Calu3 (cell line): ENCODE data around the gene NDOR1. TPM values are rescaled to one million over a fixed set of nuclear protein-coding genes. Genes with fewer than 3 reads are reported as not detected.

Source experiments
- BruUV-seq: library from RNA; stranded (reverse); fragments of 400-500 nt; replicated peaks from 2 replicates; lab custom pipeline; 2021; lab: Mats Ljungman, UMichigan
- CTCF ChIA-PET: fragments of 300-600 bp; sonication (Branson Sonifier 250); formaldehyde crosslinking; loops from one replicate; lab custom pipeline; 2022; ENCODE audit warnings: antibody characterized with exemption; lab: Charles Lee
- DNase-seq: peaks from one replicate; pipeline ENCODE4 v3.0.0; 2022
- H3K27ac Mint-ChIP-seq: one replicate; pipeline ENCODE4 v1.8.0; 2022; ENCODE audit warnings: mixed read lengths; ENCODE audit not compliant: unreplicated experiment
- H3K27me3 Mint-ChIP-seq: one replicate; pipeline ENCODE4 v1.8.0; 2022; ENCODE audit warnings: mixed read lengths; ENCODE audit not compliant: unreplicated experiment
- H3K36me3 Mint-ChIP-seq: one replicate; pipeline ENCODE4 v1.8.0; 2022; ENCODE audit warnings: mild to moderate bottlenecking, moderate library complexity, mixed read lengths; ENCODE audit not compliant: insufficient read depth, unreplicated experiment
- H3K4me1 Mint-ChIP-seq: one replicate; pipeline ENCODE4 v1.8.0; 2022; ENCODE audit warnings: mild to moderate bottlenecking, low read depth, mixed read lengths; ENCODE audit not compliant: unreplicated experiment
- H3K4me3 Mint-ChIP-seq: one replicate; pipeline ENCODE4 v1.8.0; 2022; ENCODE audit warnings: mild to moderate bottlenecking, low read depth, moderate library complexity, mixed read lengths; ENCODE audit not compliant: unreplicated experiment
- H3K9me3 Mint-ChIP-seq: one replicate; pipeline ENCODE4 v1.8.0; 2022; ENCODE audit warnings: low read depth, mixed read lengths; ENCODE audit not compliant: unreplicated experiment
- intact Hi-C: fragments of 100-400 bp; cut with micrococcal nuclease; formaldehyde crosslinking; loops from one replicate; pipeline ENCODE4 v1.10.0; 2022; ENCODE audit not compliant: unreplicated experiment
- total RNA-seq: library from RNA; stranded (reverse); gene quantifications from 2 replicates; pipeline ENCODE4 v1.2.3, GENCODE V29; 2022
- TF ChIP-seq, protein P1 (sequence below): fragments of 200-600 bp; IDR thresholded peaks from one replicate; pipeline ENCODE4 v1.8.0; 2022; ENCODE audit warnings: antibody characterized with exemption; ENCODE audit not compliant: unreplicated experiment

The NDOR1 gene
- total RNA-seq, 1 experiment from 2014 or later, result 27.7 TPM

DNA sequence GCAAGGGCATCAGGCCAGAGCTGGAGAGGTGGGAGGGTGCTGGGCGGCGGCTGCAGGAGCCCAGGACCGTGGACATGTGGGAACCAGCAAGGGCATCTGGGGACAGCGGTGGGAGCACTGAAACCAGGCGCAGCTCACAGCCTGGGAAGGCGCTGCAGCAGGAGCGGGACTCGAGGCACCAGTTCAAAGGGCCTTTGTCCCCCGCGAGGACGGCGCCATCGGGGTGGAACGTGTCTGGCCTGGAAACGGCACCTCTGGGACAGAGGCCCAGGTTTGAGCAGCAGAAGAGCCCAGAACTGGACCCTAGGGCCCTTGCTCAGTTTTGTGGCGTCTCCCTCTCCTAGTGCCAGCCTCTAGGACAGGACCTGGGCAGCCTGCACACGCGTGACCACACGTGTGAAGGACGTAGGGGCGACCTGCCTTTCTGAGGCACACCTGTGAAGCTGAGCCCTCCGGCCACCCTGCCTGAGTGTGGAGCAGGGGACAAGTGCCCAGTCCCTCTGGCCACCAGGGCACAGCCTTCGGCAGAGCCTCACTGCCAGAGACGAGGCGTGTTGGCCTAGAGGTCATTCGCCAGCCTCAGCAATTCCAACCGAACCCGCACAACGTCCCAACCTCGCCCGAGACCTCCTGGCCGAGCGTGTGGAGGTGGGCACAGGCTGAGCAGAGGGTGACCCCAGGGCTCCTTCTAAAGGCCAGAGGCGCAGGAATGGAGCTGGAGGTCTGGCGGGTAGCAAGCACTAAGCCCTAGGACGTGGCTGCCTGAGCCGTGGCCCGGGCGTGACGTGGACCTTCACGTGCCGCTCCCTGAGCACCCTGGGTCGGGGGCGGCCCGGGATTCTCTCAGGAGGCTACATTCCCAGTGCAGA, 31.5 kb upstream of the NDOR1 start:
- no peaks in the 10 kb centered on the region for H3K9me3 Mint-ChIP-seq
- H3K27ac Mint-ChIP-seq, result no peak overlapping the region
- H3K27me3 Mint-ChIP-seq, result peaks cover 11% of the 10 kb centered on the region
- BruUV-seq, result no TSS peak
- intact Hi-C loops, result no loop called here
- TF ChIP-seq, protein P1, sequence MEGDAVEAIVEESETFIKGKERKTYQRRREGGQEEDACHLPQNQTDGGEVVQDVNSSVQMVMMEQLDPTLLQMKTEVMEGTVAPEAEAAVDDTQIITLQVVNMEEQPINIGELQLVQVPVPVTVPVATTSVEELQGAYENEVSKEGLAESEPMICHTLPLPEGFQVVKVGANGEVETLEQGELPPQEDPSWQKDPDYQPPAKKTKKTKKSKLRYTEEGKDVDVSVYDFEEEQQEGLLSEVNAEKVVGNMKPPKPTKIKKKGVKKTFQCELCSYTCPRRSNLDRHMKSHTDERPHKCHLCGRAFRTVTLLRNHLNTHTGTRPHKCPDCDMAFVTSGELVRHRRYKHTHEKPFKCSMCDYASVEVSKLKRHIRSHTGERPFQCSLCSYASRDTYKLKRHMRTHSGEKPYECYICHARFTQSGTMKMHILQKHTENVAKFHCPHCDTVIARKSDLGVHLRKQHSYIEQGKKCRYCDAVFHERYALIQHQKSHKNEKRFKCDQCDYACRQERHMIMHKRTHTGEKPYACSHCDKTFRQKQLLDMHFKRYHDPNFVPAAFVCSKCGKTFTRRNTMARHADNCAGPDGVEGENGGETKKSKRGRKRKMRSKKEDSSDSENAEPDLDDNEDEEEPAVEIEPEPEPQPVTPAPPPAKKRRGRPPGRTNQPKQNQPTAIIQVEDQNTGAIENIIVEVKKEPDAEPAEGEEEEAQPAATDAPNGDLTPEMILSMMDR, result no peak
- peaks cover 10% of the 10 kb centered on the region for H3K36me3 Mint-ChIP-seq
- no peak for DNase-seq
- H3K4me1 Mint-ChIP-seq, result peaks cover 9% of the 10 kb centered on the region
- CTCF ChIA-PET, result interaction anchor here (0.6 kb wide), 1 partner anchor 23 kb away, joined by 4 read pairs; no protein-coding TSS in a partner anchor
- H3K4me3 Mint-ChIP-seq, result no peak overlapping the region

DNA sequence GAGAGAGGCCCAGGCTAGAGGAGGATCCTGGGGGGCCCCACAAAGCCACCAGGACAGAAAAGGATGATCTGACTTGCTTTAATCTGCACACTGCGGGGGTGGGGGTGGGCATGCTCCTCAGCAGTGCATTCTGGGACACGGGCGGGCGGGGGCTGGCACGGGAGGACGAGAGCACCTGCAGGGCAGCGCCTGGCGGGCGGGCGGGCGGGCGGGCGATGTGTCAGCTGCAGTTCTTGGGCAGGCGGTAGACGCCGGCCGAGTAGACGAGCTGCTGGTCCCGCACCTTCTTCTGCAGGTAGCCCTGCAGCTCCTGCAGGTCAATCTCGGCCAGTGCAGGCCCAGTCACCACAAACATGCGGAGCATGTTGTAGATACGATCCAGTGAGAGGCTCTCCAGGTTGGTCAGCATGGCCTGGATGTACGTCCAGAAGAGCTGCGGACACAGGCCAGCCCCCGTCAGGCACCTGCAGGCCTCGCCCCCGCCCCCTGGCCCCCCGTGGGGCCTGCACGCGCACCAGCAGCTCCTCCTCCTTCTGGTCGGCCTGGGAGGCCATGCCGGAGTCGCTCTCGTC, 30.7 kb upstream of the NDOR1 start:
- Mint-ChIP-seq H3K4me1 (peaks cover 9% of the 10 kb centered on the region), H3K4me3 (no peak overlapping the region), H3K27ac (no peak overlapping the region), H3K9me3 (no peaks in the 10 kb centered on the region), H3K36me3 (peaks cover 16% of the 10 kb centered on the region), H3K27me3 (peaks cover 11% of the 10 kb centered on the region)
- BruUV-seq, result no TSS peak
- CTCF ChIA-PET, result interaction anchor here (0.6 to 0.8 kb wide), 2 partner anchors 24 to 53 kb away, joined by 3 to 4 read pairs; partner anchors contain the start of gene RNF224
- intact Hi-C loops, result loop anchor here (5.0 kb wide), 1 partner anchor 52 kb away; the partner anchor contains the start of genes CYSRT1 and RNF224
- DNase-seq, result no peak
- TF ChIP-seq, protein P1, result no peak

DNA sequence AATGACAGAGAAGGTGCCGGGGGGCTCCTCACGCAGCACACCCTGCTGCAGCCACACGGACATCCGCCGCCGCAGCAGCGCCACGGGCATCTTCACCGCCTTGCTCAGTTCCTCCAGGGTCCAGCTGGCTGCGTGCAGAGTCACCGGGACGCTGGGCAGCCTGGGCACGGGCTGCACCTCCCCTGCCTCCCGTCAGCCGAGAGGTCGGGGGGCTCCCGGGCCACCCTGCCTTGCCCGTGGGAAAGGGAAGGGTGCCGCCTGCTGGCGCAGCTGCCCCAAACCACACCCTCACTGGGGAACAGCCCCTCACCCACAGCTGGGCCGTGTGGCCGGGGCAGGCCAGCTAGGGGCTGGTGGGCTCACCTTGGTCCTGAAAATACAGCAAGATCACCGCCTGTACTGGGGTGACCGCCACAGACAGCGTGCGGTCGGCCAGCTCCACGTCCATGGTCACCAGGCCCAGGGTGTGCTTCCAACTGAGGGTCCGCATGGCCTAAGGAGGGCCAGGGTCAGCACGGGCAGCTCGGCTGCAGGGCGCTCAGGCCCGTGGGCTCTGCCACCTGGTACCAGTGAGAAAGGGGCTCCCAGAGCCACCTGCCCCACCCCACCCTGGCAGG, 30.0 kb upstream of the NDOR1 start:
- TF ChIP-seq, protein P1, result no peak
- no peak for DNase-seq
- BruUV-seq, result no TSS peak
- Mint-ChIP-seq H3K9me3 (no peaks in the 10 kb centered on the region), H3K27ac (no peak overlapping the region), H3K36me3 (peaks cover 13% of the 10 kb centered on the region), H3K4me1 (peaks cover 9% of the 10 kb centered on the region), H3K4me3 (no peak overlapping the region), H3K27me3 (peaks cover 11% of the 10 kb centered on the region)
- CTCF ChIA-PET, result interaction anchor here (0.8 kb wide), 1 partner anchor 52 kb away, joined by 3 read pairs; the partner anchor contains the start of gene RNF224
- intact Hi-C loops, result loop anchor here (5.0 kb wide), 1 partner anchor 52 kb away; the partner anchor contains the start of genes CYSRT1 and RNF224
